Measurements from ENCODE around the gene RPS6KA5. TPM values are rescaled to one million over a fixed set of nuclear protein-coding genes. Genes with fewer than 3 reads are reported as not detected.

RPS6KA5 gene
- total and polyA plus RNA-seq, 8 donors: 1.6 to 25.0 (median 8.5) TPM

DNA sequence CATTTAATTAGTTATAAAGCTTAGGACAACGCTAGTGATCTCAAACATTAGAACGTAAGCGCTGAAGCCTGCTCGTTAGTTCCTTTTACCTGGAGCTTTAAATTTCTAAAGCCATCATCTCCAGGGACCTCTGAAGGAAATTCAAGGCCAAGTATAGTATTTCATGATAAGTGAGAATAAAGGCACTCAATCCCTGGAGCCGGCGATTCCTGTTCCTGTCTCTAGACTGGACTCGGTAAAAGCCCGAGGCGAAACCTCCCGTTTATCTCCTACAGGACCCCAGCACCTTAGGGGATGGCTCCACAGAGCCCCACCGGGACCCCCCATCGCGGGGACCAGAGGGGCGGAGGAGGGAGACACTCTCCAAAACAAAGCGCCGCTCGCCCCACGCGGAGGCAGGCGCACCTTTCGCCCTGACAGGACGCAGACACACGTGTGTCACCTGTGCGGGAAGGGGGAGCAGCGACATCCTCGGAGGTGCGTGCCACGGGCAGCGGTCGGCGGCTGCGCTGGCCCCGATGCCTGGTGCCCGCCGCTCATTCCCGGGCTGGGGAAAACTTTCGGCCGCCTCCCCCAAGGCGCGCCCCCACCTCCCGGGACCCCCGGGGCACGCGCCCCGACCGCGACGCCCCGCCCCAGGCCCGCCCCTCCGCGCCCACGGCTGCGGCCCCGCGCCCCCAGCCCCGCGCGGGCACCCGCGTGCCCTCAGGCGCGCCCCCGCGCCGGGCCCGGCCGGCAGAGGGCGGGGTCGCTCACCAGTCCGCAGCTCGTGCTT lies 678 bp downstream of the RPS6KA5 start:
- intact Hi-C loops (cut with DNase I; ENCODE audit: low total_unique reads): no loop called here
- peaks cover 8 to 63% (median 37%) of the 10 kb centered on the region in 4 donors for H3K4me1 ChIP-seq
- peak overlapping the region; percentile 97 to 99 (median 98) for H3K27ac ChIP-seq
- WGBS, 5 donors: 0 to 3% (median 1%) methylated on average over 17 to 72 of the region's 72 CpGs
- H3K36me3 ChIP-seq: no peaks in the 10 kb centered on the region
- no peaks in the 10 kb centered on the region for H3K27me3 ChIP-seq
- H3K9me3 ChIP-seq: no peaks in the 10 kb centered on the region
- peak overlapping the region; percentile 80 to 91 (median 86) for H3K4me3 ChIP-seq
- no peak for TF ChIP-seq EP300 (IDR thresholded peaks at IDR 0.05)
- TF ChIP-seq, protein P1, sequence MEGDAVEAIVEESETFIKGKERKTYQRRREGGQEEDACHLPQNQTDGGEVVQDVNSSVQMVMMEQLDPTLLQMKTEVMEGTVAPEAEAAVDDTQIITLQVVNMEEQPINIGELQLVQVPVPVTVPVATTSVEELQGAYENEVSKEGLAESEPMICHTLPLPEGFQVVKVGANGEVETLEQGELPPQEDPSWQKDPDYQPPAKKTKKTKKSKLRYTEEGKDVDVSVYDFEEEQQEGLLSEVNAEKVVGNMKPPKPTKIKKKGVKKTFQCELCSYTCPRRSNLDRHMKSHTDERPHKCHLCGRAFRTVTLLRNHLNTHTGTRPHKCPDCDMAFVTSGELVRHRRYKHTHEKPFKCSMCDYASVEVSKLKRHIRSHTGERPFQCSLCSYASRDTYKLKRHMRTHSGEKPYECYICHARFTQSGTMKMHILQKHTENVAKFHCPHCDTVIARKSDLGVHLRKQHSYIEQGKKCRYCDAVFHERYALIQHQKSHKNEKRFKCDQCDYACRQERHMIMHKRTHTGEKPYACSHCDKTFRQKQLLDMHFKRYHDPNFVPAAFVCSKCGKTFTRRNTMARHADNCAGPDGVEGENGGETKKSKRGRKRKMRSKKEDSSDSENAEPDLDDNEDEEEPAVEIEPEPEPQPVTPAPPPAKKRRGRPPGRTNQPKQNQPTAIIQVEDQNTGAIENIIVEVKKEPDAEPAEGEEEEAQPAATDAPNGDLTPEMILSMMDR (IDR thresholded peaks at IDR 0.05): no peak
- TF ChIP-seq POLR2A (IDR thresholded peaks at IDR 0.05): no peak
- TF ChIP-seq POLR2AphosphoS5 (IDR thresholded peaks at IDR 0.05): no peak
- peak; percentile 40 to 75 for DNase-seq

DNA sequence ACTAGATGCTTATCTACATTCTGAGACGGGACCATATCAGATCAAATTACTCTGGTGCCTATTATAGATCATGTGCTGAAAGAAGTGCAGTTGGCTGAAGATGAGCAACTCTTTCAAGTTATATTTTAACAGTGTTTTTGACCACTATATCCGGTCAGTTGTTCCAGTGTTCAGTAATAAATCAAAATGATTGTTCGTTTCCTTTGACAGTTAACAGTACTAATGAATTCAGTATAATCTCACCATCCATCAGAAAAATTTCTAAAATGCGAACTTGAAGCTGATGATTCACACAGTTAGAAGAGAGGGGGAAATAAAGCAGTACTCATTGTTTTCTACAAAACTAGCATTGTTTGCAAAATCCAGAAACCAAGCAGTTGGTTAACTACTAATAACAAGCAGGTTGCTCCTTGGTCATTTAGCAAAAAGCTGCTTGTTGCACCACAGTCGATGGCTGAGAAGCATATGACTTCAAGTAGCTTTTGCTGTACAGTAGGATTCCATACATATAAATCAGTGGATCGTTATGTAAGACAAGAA lies 2.3 kb downstream of the RPS6KA5 start:
- WGBS, 5 donors: 61 to 69% (median 68%) methylated on average over 6 of the region's 6 CpGs
- Histone ChIP-seq H3K4me1 (peaks cover 8 to 55% (median 35%) of the 10 kb centered on the region in 4 donors), H3K27me3 (no peaks in the 10 kb centered on the region), H3K4me3 (peak overlapping the region in 1 of 4 donors; percentile 91), H3K27ac (peak overlapping the region in 2 of 5 donors; percentile 99), H3K9me3 (no peaks in the 10 kb centered on the region), H3K36me3 (no peaks in the 10 kb centered on the region)
- intact Hi-C loops (cut with DNase I; ENCODE audit: low total_unique reads): no loop called here
- DNase-seq: no peak
- TF ChIP-seq, protein P1 (IDR thresholded peaks at IDR 0.05): no peak
- TF ChIP-seq EP300 (IDR thresholded peaks at IDR 0.05) (no peak), POLR2A (IDR thresholded peaks at IDR 0.05) (no peak), POLR2AphosphoS5 (IDR thresholded peaks at IDR 0.05) (no peak)

DNA sequence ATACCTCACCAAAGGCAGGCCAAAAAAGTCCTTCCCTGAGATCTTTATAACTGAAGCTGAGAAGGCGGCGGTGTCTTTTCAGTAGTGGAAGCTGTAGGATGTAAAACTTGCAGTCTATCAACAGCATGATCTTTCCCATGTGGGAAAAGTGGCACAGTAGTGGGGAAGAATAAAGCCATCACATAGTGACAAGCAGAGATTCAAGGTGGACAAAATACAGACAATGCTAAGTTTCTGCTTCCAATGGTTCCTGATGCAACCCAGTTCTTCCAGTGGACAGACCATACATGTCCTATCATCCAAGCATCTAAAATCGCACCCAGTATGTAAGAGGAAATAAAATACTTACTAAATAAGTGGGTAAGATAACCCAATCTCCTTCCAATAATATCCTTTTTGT lies 4.1 kb downstream of the RPS6KA5 start:
- WGBS, 5 donors: 85 to 92% (median 90%) methylated on average over 3 of the region's 3 CpGs

DNA sequence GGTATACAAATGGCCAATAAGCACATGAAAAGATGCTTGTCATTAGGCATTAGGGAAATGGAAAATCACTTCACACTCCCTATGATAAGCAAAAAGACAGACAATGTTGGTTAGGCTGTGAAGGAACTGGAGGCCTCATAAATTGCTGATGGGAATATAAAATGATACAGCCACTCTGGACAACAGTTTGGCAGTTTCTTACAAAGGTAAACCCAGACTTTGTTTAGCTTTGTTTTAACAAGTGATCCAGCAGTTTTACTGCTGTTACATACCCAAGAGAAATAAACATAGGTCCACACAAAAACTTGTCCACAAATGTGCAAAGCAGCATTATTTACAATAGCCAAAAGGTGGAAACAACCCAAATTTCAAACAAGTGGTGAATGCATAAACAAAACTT lies 5.4 kb downstream of the RPS6KA5 start:
- TF ChIP-seq POLR2AphosphoS5 (IDR thresholded peaks at IDR 0.05) (no peak), POLR2A (IDR thresholded peaks at IDR 0.05) (no peak), EP300 (IDR thresholded peaks at IDR 0.05) (no peak)
- TF ChIP-seq, protein P1 (IDR thresholded peaks at IDR 0.05): no peak
- intact Hi-C loops (cut with DNase I; ENCODE audit: low total_unique reads): no loop called here
- no peak overlapping the region for H3K27ac ChIP-seq
- no peak for DNase-seq
- no peaks in the 10 kb centered on the region for H3K36me3 ChIP-seq
- no peaks in the 10 kb centered on the region for H3K27me3 ChIP-seq
- H3K4me3 ChIP-seq: no peak overlapping the region
- no peaks in the 10 kb centered on the region for H3K9me3 ChIP-seq
- H3K4me1 ChIP-seq: peaks cover 0 to 35% (median 20%) of the 10 kb centered on the region in 4 donors

More for the DNA sequence above, 4.1 kb downstream of the RPS6KA5 start:
- Histone ChIP-seq H3K36me3 (no peaks in the 10 kb centered on the region), H3K27me3 (no peaks in the 10 kb centered on the region), H3K27ac (peak overlapping the region in 1 of 5 donors; percentile 24), H3K4me3 (no peak overlapping the region), H3K9me3 (no peaks in the 10 kb centered on the region), H3K4me1 (peaks cover 3 to 37% (median 22%) of the 10 kb centered on the region in 4 donors)
- TF ChIP-seq POLR2AphosphoS5 (IDR thresholded peaks at IDR 0.05): no peak
- TF ChIP-seq, protein P1 (IDR thresholded peaks at IDR 0.05): no peak
- TF ChIP-seq EP300 (IDR thresholded peaks at IDR 0.05): no peak
- no peak for DNase-seq
- intact Hi-C loops (cut with DNase I; ENCODE audit: low total_unique reads): no loop called here

Data from stomach (tissue), 9 donors.